Neural cell (in vitro differentiated cells): ENCODE results near the gene PNLIPRP3. TPM values are rescaled to one million over a fixed set of nuclear protein-coding genes. Genes with fewer than 3 reads are reported as not detected.

Experiments used
- H2AFZ ChIP-seq: fragments of 200-600, 300-800 bp; sonication (generic), shearing (Covaris generic); 2 replicates; pipeline ENCODE4 v1.6.0; 2014; ENCODE audit warnings: low read depth, mild to moderate bottlenecking, antibody characterized with exemption, low read length, moderate library complexity
- H3F3A ChIP-seq: fragments of 200-600 bp; shearing (Covaris generic); 2 replicates; pipeline ENCODE4 v1.6.1; 2016; ENCODE audit warnings: mild to moderate bottlenecking, moderate library complexity, mixed read lengths, antibody characterized with exemption, low read length; ENCODE audit not compliant: insufficient read depth, poor library complexity, severe bottlenecking
- H3K27ac ChIP-seq: fragments of 200-600, 300-800 bp; sonication (generic), shearing (Covaris generic); 2 replicates; pipeline ENCODE4 v1.5.1; 2014; ENCODE audit warnings: mild to moderate bottlenecking, low read length, moderate library complexity
- H3K27me3 ChIP-seq: fragments of 300-800, 200-600 bp; sonication (generic), shearing (Covaris generic); 2 replicates; pipeline ENCODE4 v1.6.0; 2014; ENCODE audit warnings: mild to moderate bottlenecking, low read depth, low read length, moderate library complexity; ENCODE audit not compliant: insufficient read depth
- H3K36me3 ChIP-seq: fragments of 300-800, 200-600 bp; sonication (generic), shearing (Covaris generic); 2 replicates; pipeline ENCODE4 v1.5.1; 2014; ENCODE audit warnings: mild to moderate bottlenecking, antibody characterized with exemption, low read length, moderate library complexity; ENCODE audit not compliant: insufficient read depth
- H3K4me2 ChIP-seq: fragments of 300-800, 200-600 bp; sonication (generic), shearing (Covaris generic); 2 replicates; pipeline ENCODE4 v1.6.0; 2014; ENCODE audit warnings: mild to moderate bottlenecking, low read length
- H3K4me3 ChIP-seq: fragments of 300-800, 200-600 bp; sonication (generic), shearing (Covaris generic); 2 replicates; pipeline ENCODE4 v1.5.1; 2014; ENCODE audit warnings: mild to moderate bottlenecking, low read length, moderate library complexity
- H3K79me2 ChIP-seq: fragments of 200-600 bp; shearing (Covaris generic); replicated peaks from 2 replicates; pipeline ENCODE4 v1.6.0; 2014; ENCODE audit warnings: mild to moderate bottlenecking, low read length, moderate library complexity; ENCODE audit not compliant: insufficient read depth
- H3K9ac ChIP-seq: fragments of 300-800, 200-600 bp; sonication (generic), shearing (Covaris generic); 2 replicates; pipeline ENCODE4 v1.6.1; 2016; ENCODE audit warnings: mild to moderate bottlenecking, low read length, mixed read lengths
- H3K9me2 ChIP-seq: fragments of 200-600 bp; shearing (Covaris generic); 2 replicates; pipeline ENCODE4 v1.6.1; 2016; ENCODE audit warnings: mild to moderate bottlenecking, low read length, mixed read lengths; ENCODE audit not compliant: insufficient read depth
- H3K9me3 ChIP-seq: fragments of 200-600, 300-800 bp; sonication (generic), shearing (Covaris generic); 2 replicates; pipeline ENCODE4 v1.6.1; 2016; ENCODE audit warnings: mild to moderate bottlenecking, mixed run types, low read length, moderate library complexity, mixed read lengths
- H4K20me1 ChIP-seq: fragments of 200-600 bp; shearing (Covaris generic); 2 replicates; pipeline ENCODE4 v1.6.1; 2016; ENCODE audit warnings: mild to moderate bottlenecking, mixed run types; ENCODE audit not compliant: insufficient read depth
- CTCF ChIP-seq: fragments of 450-650 bp; IDR thresholded peaks from 2 replicates; pipeline ENCODE4 v1.5.1; 2014; ENCODE audit warnings: antibody characterized with exemption, mild to moderate bottlenecking, moderate library complexity; ENCODE audit not compliant: poor library complexity, severe bottlenecking
- EP300 ChIP-seq: fragments of 450-650 bp; conservative IDR thresholded peaks from 2 replicates; pipeline ENCODE4 v1.6.1; 2014; ENCODE audit warnings: antibody characterized with exemption, mild to moderate bottlenecking, moderate library complexity; ENCODE audit not compliant: poor library complexity, severe bottlenecking
- EZH2 ChIP-seq: fragments of 200-600, 300-800 bp; shearing (Covaris generic), sonication (generic); IDR thresholded peaks from 2 replicates; pipeline ENCODE4 v1.6.1; 2014; ENCODE audit warnings: antibody characterized with exemption, low read length, borderline replicate concordance, mild to moderate bottlenecking; ENCODE audit not compliant: insufficient read depth, poor library complexity, severe bottlenecking
- MXI1 ChIP-seq: fragments of 450-650 bp; conservative IDR thresholded peaks from 2 replicates; pipeline ENCODE4 v1.6.1; 2014; ENCODE audit warnings: antibody characterized with exemption, mild to moderate bottlenecking; ENCODE audit not compliant: poor library complexity, severe bottlenecking
- POLR2AphosphoS5 ChIP-seq: IDR thresholded peaks from 2 replicates; pipeline ENCODE4 v1.6.1; 2012
- RAD21 ChIP-seq: fragments of 450-650 bp; conservative IDR thresholded peaks from 2 replicates; pipeline ENCODE4 v1.6.1; 2014; ENCODE audit warnings: antibody characterized with exemption, mild to moderate bottlenecking, moderate library complexity
- SMC3 ChIP-seq: fragments of 450-650 bp; conservative IDR thresholded peaks from 2 replicates; pipeline ENCODE4 v1.6.1; 2014; ENCODE audit warnings: antibody characterized with exemption, mild to moderate bottlenecking, moderate library complexity; ENCODE audit not compliant: poor library complexity
- TAF1 ChIP-seq: IDR thresholded peaks from 2 replicates; pipeline ENCODE4 v1.6.1; 2012; ENCODE audit warnings: low read depth
- polyA plus RNA-seq: library from polyadenylated mRNA; depleted of rRNA; stranded (reverse); fragments of >200 nt; gene quantifications from 2 replicates; pipeline ENCODE4 v1.2.3, GENCODE V29; 2014
- TF ChIP-seq, protein P1 (sequence below): IDR thresholded peaks from 2 replicates; pipeline ENCODE4 v1.6.1; 2012; ENCODE audit warnings: borderline replicate concordance

Gene PNLIPRP3
- polyA plus RNA-seq, 1 donor from 2014 or later, result not detected

DNA sequence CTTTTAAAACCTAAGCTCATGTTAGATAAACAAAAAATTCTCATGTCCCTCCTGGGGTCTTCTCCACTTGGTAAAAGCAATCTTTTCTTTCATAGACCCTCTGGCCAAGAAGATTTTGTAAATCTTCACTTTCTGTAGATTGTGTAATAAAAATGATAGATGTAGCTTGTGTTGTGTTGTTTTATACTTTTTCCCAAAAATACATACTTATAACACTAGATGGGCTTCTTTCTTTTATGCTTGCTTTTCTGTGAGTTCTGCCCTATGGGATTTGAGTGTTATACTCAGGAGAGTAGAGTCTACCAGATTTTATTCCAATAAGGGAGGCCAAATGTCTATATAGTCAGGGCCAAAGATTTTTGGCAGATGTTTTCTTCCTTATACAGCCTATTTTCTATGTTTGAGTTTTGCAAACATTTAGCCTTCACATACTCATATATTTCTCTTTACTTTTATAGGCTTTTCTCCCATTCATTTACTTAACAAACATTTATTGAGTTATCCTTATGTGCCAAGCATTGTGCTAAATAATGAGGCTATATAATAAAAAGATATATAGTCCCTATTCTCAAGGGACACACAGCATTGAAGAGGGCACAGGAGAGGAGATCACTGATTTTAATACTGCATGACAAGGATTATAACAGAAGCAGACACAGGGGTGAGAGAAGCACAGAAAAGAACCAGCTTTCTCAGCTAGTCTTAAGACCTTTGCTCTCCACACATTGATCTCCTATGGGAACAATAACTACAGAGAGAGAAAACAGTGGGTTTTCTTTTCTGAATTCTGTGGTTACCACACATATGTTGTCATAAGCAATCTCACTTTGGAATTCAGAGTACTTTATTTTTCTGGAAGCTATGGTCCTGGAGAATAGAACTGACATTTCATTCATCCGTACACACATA is 60.1 kb downstream of the PNLIPRP3 start (continued):
- TF ChIP-seq TAF1 (no peak), SMC3 (no peak)

DNA sequence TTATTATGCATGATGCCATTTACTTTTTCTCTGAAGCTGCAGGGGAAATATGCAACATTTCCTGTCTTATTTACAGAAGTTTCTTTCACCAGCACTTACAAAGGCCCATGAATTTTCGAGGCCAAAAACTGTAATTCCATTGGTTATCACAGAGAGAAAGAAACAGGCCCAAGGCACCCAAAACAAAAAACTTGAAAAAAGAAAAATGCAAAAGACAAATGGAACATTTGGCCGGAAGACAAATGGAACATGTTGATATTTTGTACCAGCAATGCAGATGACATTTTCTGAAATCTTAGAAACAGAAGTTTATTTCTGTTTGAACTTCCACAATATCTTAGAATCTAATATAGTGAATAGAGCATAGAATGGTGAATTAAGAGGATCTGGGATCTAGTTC is 61.8 kb downstream of the PNLIPRP3 start:
- Histone ChIP-seq H2AFZ (no peak overlapping the region), H3K36me3 (no peaks in the 10 kb centered on the region), H3K4me3 (no peak overlapping the region), H3K27ac (no peak overlapping the region), H3K79me2 (no peaks in the 10 kb centered on the region), H3K9me2 (no peaks in the 10 kb centered on the region), H3F3A (no peaks in the 10 kb centered on the region), H3K4me2 (no peak overlapping the region), H3K27me3 (no peaks in the 10 kb centered on the region), H4K20me1 (no peaks in the 10 kb centered on the region), H3K9ac (no peak overlapping the region), H3K9me3 (no peaks in the 10 kb centered on the region)
- TF ChIP-seq RAD21 (no peak), TAF1 (no peak), MXI1 (no peak), CTCF (no peak), EP300 (no peak), POLR2AphosphoS5 (no peak), SMC3 (no peak), EZH2 (no peak)
- TF ChIP-seq, protein P1, sequence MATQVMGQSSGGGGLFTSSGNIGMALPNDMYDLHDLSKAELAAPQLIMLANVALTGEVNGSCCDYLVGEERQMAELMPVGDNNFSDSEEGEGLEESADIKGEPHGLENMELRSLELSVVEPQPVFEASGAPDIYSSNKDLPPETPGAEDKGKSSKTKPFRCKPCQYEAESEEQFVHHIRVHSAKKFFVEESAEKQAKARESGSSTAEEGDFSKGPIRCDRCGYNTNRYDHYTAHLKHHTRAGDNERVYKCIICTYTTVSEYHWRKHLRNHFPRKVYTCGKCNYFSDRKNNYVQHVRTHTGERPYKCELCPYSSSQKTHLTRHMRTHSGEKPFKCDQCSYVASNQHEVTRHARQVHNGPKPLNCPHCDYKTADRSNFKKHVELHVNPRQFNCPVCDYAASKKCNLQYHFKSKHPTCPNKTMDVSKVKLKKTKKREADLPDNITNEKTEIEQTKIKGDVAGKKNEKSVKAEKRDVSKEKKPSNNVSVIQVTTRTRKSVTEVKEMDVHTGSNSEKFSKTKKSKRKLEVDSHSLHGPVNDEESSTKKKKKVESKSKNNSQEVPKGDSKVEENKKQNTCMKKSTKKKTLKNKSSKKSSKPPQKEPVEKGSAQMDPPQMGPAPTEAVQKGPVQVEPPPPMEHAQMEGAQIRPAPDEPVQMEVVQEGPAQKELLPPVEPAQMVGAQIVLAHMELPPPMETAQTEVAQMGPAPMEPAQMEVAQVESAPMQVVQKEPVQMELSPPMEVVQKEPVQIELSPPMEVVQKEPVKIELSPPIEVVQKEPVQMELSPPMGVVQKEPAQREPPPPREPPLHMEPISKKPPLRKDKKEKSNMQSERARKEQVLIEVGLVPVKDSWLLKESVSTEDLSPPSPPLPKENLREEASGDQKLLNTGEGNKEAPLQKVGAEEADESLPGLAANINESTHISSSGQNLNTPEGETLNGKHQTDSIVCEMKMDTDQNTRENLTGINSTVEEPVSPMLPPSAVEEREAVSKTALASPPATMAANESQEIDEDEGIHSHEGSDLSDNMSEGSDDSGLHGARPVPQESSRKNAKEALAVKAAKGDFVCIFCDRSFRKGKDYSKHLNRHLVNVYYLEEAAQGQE, result no peak

- no peaks in the 10 kb centered on the region for H4K20me1 ChIP-seq
- H3K79me2 ChIP-seq, result no peaks in the 10 kb centered on the region
- H3K36me3 ChIP-seq, result no peaks in the 10 kb centered on the region
- H3K27me3 ChIP-seq, result no peaks in the 10 kb centered on the region
- H2AFZ ChIP-seq, result no peak overlapping the region
- no peaks in the 10 kb centered on the region for H3K9me3 ChIP-seq
- TF ChIP-seq CTCF, result peak; percentile 70
- TF ChIP-seq EZH2, result no peak
- peak; percentile 55 for TF ChIP-seq RAD21
- no peak for TF ChIP-seq POLR2AphosphoS5
- no peak for TF ChIP-seq MXI1
- peak; percentile 63 for TF ChIP-seq SMC3
- no peak overlapping the region for H3K4me2 ChIP-seq
- H3K9ac ChIP-seq, result no peak overlapping the region
- no peaks in the 10 kb centered on the region for H3F3A ChIP-seq
- H3K4me3 ChIP-seq, result no peak overlapping the region
- no peak overlapping the region for H3K27ac ChIP-seq
- H3K9me2 ChIP-seq, result no peaks in the 10 kb centered on the region
Observed at GRCh38 chr10:116490028-116490662, 62.5 kb downstream of the PNLIPRP3 start.
